Heart left ventricle (tissue), 13 donors: ENCODE measurements around the gene VWA8.

Experiments used
- POLR2A ChIP-seq, 2 donors: fragments of 450-650 bp; IDR thresholded peaks; one replicate each; pipeline ENCODE4 v1.6.1; 2017; ENCODE audit warnings: antibody characterized with exemption in 2 of 2, mild to moderate bottlenecking in 2 of 2, moderate library complexity in 2 of 2
- TF ChIP-seq, protein P1 (sequence below), 12 donors: fragments of 200-600 bp; sonication (generic) in 4 of 12; IDR thresholded peaks; one replicate each; pipeline versions ENCODE4 v1.5.0 to v1.8.0; 2018 to 2022; ENCODE audit warnings: antibody characterized with exemption in 12 of 12, mild to moderate bottlenecking in 5 of 12
- donor health status: ischemic (EF 13 %, LVEDD 7.1; RV severe dilation, severe dysfunction).
- donor health status: DM: no; HTN: yes; CAD: no.
- donor health status: DM: no; HTN: no; CAD: no.
- donor health status: ischemic (EF 25% LVEDD 6.9; RV normal size, moderate dysfunction).
- donor health status: ischemic (EF 25% LVEDD 5.7; RV mildly dilated, moderate dysfunction).
- donor health status: ischemic (EF 35%, LVEDD 5.7; RV mildly dilated, moderate dysfunction).
- donor health status: nonischemic (EF 11% LVEDD 7.7; RV severe dilation, severe dysfunction).
- donor health status: DM: yes; HTN: yes; CAD: no.
- donor health status: PGD.
- donor health status: ischemic (EF 29% LVEDD 5.4; RV normal size, mild dysfunction).
- donor health status: nonischemic (EF 23%, LVEDD 6.1; RV moderate dilation, normal function).

- TF ChIP-seq, protein P1, sequence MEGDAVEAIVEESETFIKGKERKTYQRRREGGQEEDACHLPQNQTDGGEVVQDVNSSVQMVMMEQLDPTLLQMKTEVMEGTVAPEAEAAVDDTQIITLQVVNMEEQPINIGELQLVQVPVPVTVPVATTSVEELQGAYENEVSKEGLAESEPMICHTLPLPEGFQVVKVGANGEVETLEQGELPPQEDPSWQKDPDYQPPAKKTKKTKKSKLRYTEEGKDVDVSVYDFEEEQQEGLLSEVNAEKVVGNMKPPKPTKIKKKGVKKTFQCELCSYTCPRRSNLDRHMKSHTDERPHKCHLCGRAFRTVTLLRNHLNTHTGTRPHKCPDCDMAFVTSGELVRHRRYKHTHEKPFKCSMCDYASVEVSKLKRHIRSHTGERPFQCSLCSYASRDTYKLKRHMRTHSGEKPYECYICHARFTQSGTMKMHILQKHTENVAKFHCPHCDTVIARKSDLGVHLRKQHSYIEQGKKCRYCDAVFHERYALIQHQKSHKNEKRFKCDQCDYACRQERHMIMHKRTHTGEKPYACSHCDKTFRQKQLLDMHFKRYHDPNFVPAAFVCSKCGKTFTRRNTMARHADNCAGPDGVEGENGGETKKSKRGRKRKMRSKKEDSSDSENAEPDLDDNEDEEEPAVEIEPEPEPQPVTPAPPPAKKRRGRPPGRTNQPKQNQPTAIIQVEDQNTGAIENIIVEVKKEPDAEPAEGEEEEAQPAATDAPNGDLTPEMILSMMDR (IDR thresholded peaks at IDR 0.05), result no peak
- TF ChIP-seq POLR2A (IDR thresholded peaks at IDR 0.05), result no peak
Measured at GRCh38 chr13:41945926-41946325, 15.0 kb downstream of the VWA8 start.
